GM21576 (cell line): ENCODE data around the gene TP53BP1.

Experiments used
- ATAC-seq: cut with Tn5 transposase; IDR thresholded peaks from one replicate; pipeline ENCODE4 v1.9.1; 2021; ENCODE audit warnings: mild to moderate bottlenecking, moderate library complexity; ENCODE audit not compliant: unreplicated experiment

The TP53BP1 gene

GRCh38 chr15:43493703-43494472 is 932 bp upstream of the TP53BP1 start:
- ATAC-seq = no peak

GRCh38 chr15:43492266-43492665 is 690 bp downstream of the TP53BP1 start:
- ATAC-seq = no peak

- ATAC-seq = no peak
Measured at GRCh38 chr15:43489191-43489590, 3.8 kb downstream of the TP53BP1 start.

- ATAC-seq = no peak
Measured at GRCh38 chr15:43488790-43489189, 4.2 kb downstream of the TP53BP1 start.

GRCh38 chr15:43487271-43487895 is 5.6 kb downstream of the TP53BP1 start:
- no peak for ATAC-seq

GRCh38 chr15:43484455-43484854 is 8.5 kb downstream of the TP53BP1 start:
- ATAC-seq = no peak

GRCh38 chr15:43483297-43484128 is 9.4 kb downstream of the TP53BP1 start:
- no peak for ATAC-seq

- ATAC-seq = no peak
Measured at GRCh38 chr15:43473885-43474284, 19.1 kb downstream of the TP53BP1 start.

GRCh38 chr15:43471975-43472374 is 21.0 kb downstream of the TP53BP1 start:
- no peak for ATAC-seq

GRCh38 chr15:43469867-43470266 is 23.1 kb downstream of the TP53BP1 start:
- no peak for ATAC-seq

GRCh38 chr15:43465100-43465499 is 27.9 kb downstream of the TP53BP1 start:
- no peak for ATAC-seq

- no peak for ATAC-seq
Measured at GRCh38 chr15:43463998-43464397, 29.0 kb downstream of the TP53BP1 start.

GRCh38 chr15:43463507-43463906 is 29.4 kb downstream of the TP53BP1 start:
- no peak for ATAC-seq

GRCh38 chr15:43449981-43450380 is 43.0 kb downstream of the TP53BP1 start:
- no peak for ATAC-seq

- no peak for ATAC-seq
Measured at GRCh38 chr15:43446344-43446743, 46.6 kb downstream of the TP53BP1 start.

GRCh38 chr15:43441316-43441715 is 51.6 kb downstream of the TP53BP1 start:
- no peak for ATAC-seq

- no peak for ATAC-seq
Measured at GRCh38 chr15:43440721-43441281, 52.2 kb downstream of the TP53BP1 start.

GRCh38 chr15:43439268-43439667 is 53.7 kb downstream of the TP53BP1 start:
- ATAC-seq = no peak

- ATAC-seq = no peak
Measured at GRCh38 chr15:43436395-43436794, 56.6 kb downstream of the TP53BP1 start.

GRCh38 chr15:43434446-43434845 is 58.5 kb downstream of the TP53BP1 start:
- ATAC-seq = no peak

GRCh38 chr15:43433661-43434303 is 59.2 kb downstream of the TP53BP1 start:
- ATAC-seq = no peak
